KMS-11 (cell line): ENCODE results near the gene GFPT1.

ENCODE experiments used
- H2AFZ ChIP-seq: fragments of 200-600 bp; sonication (generic); 2 replicates; pipeline ENCODE4 v1.6.1; 2016; ENCODE audit warnings: antibody characterized with exemption, mixed run types, low read depth
- H3K27ac ChIP-seq: fragments of 200-600 bp; sonication (generic); 2 replicates; pipeline ENCODE4 v1.6.1; 2016; ENCODE audit warnings: mild to moderate bottlenecking, mixed run types
- H3K27me3 ChIP-seq: fragments of 200-600 bp; sonication (generic); 2 replicates; pipeline ENCODE4 v1.6.1; 2017; ENCODE audit warnings: mild to moderate bottlenecking, low read depth, mixed run types, moderate library complexity; ENCODE audit not compliant: insufficient read depth
- H3K36me3 ChIP-seq: fragments of 200-600 bp; sonication (generic); 2 replicates; pipeline ENCODE4 v1.6.1; 2017; ENCODE audit warnings: mild to moderate bottlenecking, mixed run types; ENCODE audit not compliant: insufficient read depth
- H3K4me1 ChIP-seq: fragments of 200-600 bp; sonication (generic); 2 replicates; pipeline ENCODE4 v1.6.1; 2016; ENCODE audit warnings: mild to moderate bottlenecking, low read depth, mixed run types; ENCODE audit not compliant: poor library complexity, severe bottlenecking
- H3K4me2 ChIP-seq: fragments of 200-600 bp; sonication (generic); 2 replicates; pipeline ENCODE4 v1.7.0; 2016; ENCODE audit warnings: mild to moderate bottlenecking, mixed run types
- H3K4me3 ChIP-seq: fragments of 200-600 bp; sonication (generic); IDR thresholded peaks from 2 replicates; pipeline ENCODE4 v1.6.1; 2017; ENCODE audit warnings: low read depth, low read length, mixed read lengths; ENCODE audit not compliant: insufficient read depth
- H3K79me2 ChIP-seq: fragments of 200-600 bp; sonication (generic); 2 replicates; pipeline ENCODE4 v1.6.1; 2016; ENCODE audit warnings: low read depth, mixed run types; ENCODE audit not compliant: insufficient read depth
- H3K9ac ChIP-seq: fragments of 200-600 bp; sonication (generic); 2 replicates; pipeline ENCODE4 v1.6.1; 2016; ENCODE audit warnings: mild to moderate bottlenecking, mixed run types
- H4K20me1 ChIP-seq: fragments of 200-600 bp; sonication (generic); 2 replicates; pipeline ENCODE4 v1.6.1; 2016; ENCODE audit warnings: mild to moderate bottlenecking, mixed run types; ENCODE audit not compliant: insufficient read depth
- CTCF ChIP-seq: fragments of 200-600 bp; sonication (generic); conservative IDR thresholded peaks from 2 replicates; pipeline ENCODE4 v1.6.1; 2017; ENCODE audit warnings: low read depth, mild to moderate bottlenecking, antibody characterized with exemption, low read length, moderate library complexity, mixed read lengths

The GFPT1 gene

GRCh38 chr2:69298862-69299261 lies 88.2 kb downstream of the GFPT1 start:
- Histone ChIP-seq H4K20me1 (no peaks in the 10 kb centered on the region), H3K4me3 (no peak overlapping the region), H3K36me3 (no peaks in the 10 kb centered on the region), H3K9ac (no peak overlapping the region), H3K79me2 (no peaks in the 10 kb centered on the region), H3K4me1 (no peaks in the 10 kb centered on the region), H3K27me3 (no peaks in the 10 kb centered on the region), H2AFZ (no peak overlapping the region), H3K27ac (no peak overlapping the region), H3K4me2 (no peak overlapping the region)
- no peak for TF ChIP-seq CTCF

- no peak overlapping the region for H3K9ac ChIP-seq
- no peak overlapping the region for H2AFZ ChIP-seq
Observed at GRCh38 chr2:69298261-69298660, 88.8 kb downstream of the GFPT1 start.

DNA sequence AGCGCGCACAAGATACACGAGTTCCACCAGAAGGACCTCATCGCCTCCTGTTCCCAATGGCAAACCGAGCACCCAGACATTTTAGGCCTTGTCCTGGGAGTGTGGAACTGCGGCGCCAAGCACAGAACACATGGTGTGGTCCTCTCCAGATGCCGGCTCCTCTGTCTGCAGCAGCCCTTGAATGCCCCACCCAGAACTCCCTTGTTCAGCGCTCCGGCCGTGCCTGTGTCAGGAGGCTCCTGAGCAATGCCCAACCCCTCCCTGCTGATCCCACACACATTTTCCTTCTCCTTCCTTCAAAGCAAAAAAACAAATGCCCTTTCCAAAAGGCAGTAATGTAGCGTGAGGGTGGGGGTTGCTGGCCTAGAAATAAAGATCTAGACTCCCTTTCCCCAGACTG lies 89.8 kb downstream of the GFPT1 start:
- H3K9ac ChIP-seq = no peak overlapping the region
- no peak overlapping the region for H3K4me3 ChIP-seq
- no peaks in the 10 kb centered on the region for H3K4me1 ChIP-seq
- no peak overlapping the region for H3K4me2 ChIP-seq
- H2AFZ ChIP-seq = no peak overlapping the region
- H3K79me2 ChIP-seq = no peaks in the 10 kb centered on the region
- no peaks in the 10 kb centered on the region for H3K36me3 ChIP-seq
- no peaks in the 10 kb centered on the region for H4K20me1 ChIP-seq
- TF ChIP-seq CTCF = no peak
- H3K27ac ChIP-seq = no peak overlapping the region
- no peaks in the 10 kb centered on the region for H3K27me3 ChIP-seq

More at GRCh38 chr2:69298261-69298660, 88.8 kb downstream of the GFPT1 start:
- no peak for TF ChIP-seq CTCF
- Histone ChIP-seq H3K27ac (no peak overlapping the region), H3K36me3 (no peaks in the 10 kb centered on the region), H3K27me3 (no peaks in the 10 kb centered on the region), H3K79me2 (no peaks in the 10 kb centered on the region), H4K20me1 (no peaks in the 10 kb centered on the region), H3K4me3 (no peak overlapping the region), H3K4me1 (no peaks in the 10 kb centered on the region), H3K4me2 (no peak overlapping the region)

GRCh38 chr2:69296421-69296820 lies 90.6 kb downstream of the GFPT1 start:
- no peaks in the 10 kb centered on the region for H3K27me3 ChIP-seq
- no peak overlapping the region for H3K27ac ChIP-seq
- H3K4me1 ChIP-seq = no peaks in the 10 kb centered on the region
- H3K4me3 ChIP-seq = no peak overlapping the region
- H3K36me3 ChIP-seq = no peaks in the 10 kb centered on the region
- no peaks in the 10 kb centered on the region for H3K79me2 ChIP-seq
- H2AFZ ChIP-seq = no peak overlapping the region
- no peaks in the 10 kb centered on the region for H4K20me1 ChIP-seq
- no peak overlapping the region for H3K4me2 ChIP-seq
- H3K9ac ChIP-seq = no peak overlapping the region
- TF ChIP-seq CTCF = no peak
